HepG2 (cell line): ENCODE measurements around the gene MYADML2.

Source experiments
- ELF4 ChIP-seq: sonication (generic); formaldehyde crosslinking; IDR thresholded peaks from 2 replicates; pipeline ENCODE4 v1.5.0; 2020; ENCODE audit warnings: missing genetic modification reagents, mild to moderate bottlenecking, moderate library complexity, borderline replicate concordance
- NPAS2 ChIP-seq: sonication (generic); formaldehyde crosslinking; IDR thresholded peaks from 2 replicates; pipeline ENCODE4 v1.8.0; 2022; ENCODE audit warnings: mild to moderate bottlenecking, missing genetic modification reagents, borderline replicate concordance
- ZBTB1 ChIP-seq: sonication (generic); formaldehyde crosslinking; IDR thresholded peaks from 2 replicates; pipeline ENCODE4 v1.4.0; 2020; ENCODE audit warnings: missing genetic modification reagents, borderline replicate concordance
- ZFP62 ChIP-seq: sonication (generic); formaldehyde crosslinking; IDR thresholded peaks from 2 replicates; pipeline ENCODE4 v1.4.0; 2020; ENCODE audit warnings: missing genetic modification reagents
- ZKSCAN1 ChIP-seq: fragments of 150-350 bp; IDR thresholded peaks from 2 replicates; pipeline ENCODE4 v1.6.1; 2014; ENCODE audit warnings: low read length
- ZNF335 ChIP-seq: sonication (generic); formaldehyde crosslinking; IDR thresholded peaks from 2 replicates; pipeline ENCODE4 v1.4.0; 2020; ENCODE audit warnings: missing genetic modification reagents
- TF ChIP-seq, protein P1 (sequence below): sonication (generic); formaldehyde crosslinking; IDR thresholded peaks from 2 replicates; pipeline ENCODE4 v1.8.1; 2023; ENCODE audit warnings: missing genetic modification reagents, inconsistent platforms, borderline replicate concordance

DNA sequence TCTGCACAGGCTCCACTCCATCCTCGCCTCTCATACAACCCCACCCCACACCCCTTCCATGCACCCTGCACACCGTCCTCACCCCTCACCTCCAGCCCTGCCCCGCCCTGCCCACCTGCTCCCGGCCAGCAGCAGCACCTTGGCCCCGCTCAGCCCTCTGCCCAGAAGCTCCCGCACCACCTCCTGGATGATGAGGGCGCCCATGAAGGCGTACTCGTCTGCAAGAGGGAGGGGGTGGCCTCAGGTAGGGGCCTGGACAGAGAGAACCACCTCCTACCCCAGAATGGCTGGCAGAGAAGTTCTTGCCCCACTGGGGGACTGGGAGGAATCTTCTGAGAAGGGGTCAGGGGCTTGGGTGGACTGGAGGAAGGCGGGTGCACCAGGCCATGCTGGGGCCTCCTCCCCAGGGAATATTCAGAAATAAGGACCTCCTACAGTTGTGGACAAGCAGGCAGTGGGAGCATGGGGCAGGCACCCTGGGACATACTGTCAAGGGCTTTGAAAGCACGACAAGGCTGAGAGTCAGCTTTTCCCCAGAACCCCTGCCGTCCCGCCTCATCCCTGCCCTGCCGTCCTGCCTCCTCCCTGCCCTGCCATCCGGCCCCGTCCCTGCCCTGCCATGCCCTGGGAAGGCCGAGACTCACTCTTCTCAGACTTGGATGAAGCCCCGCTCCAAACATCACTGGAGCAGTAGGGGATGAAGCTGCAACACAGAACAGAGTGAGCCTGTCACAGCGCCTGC, 10.8 kb upstream of the MYADML2 start:
- TF ChIP-seq ZNF335: no peak
- TF ChIP-seq ZKSCAN1: no peak
- no peak for TF ChIP-seq NPAS2 (CRISPR knock-in tag)
- TF ChIP-seq ELF4 (CRISPR knock-in tag): no peak
- TF ChIP-seq, protein P1, sequence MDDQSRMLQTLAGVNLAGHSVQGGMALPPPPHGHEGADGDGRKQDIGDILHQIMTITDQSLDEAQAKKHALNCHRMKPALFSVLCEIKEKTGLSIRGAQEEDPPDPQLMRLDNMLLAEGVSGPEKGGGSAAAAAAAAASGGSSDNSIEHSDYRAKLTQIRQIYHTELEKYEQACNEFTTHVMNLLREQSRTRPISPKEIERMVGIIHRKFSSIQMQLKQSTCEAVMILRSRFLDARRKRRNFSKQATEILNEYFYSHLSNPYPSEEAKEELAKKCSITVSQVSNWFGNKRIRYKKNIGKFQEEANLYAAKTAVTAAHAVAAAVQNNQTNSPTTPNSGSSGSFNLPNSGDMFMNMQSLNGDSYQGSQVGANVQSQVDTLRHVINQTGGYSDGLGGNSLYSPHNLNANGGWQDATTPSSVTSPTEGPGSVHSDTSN (CRISPR knock-in tag): no peak
- TF ChIP-seq ZBTB1 (CRISPR knock-in tag): no peak
- no peak for TF ChIP-seq ZFP62
